ENCODE measurements around the gene STAC. TPM values are rescaled to one million over a fixed set of nuclear protein-coding genes. Genes with fewer than 3 reads are reported as not detected.

STAC gene
- polyA plus RNA-seq, 4 donors = 0.52 to 1.1 TPM; not detected in 2

GRCh38 chr3:36486009-36486795, 105.9 kb downstream of the STAC start:
- WGBS, 3 donors = 79 to 88% (median 81%) methylated on average over 8 of the region's 8 CpGs
- DNase-seq (no peak), FAIRE-seq (no peak)
- Histone ChIP-seq H3K36me3 (ENCODE audit: control insufficient read depth in 3 of 3, insufficient read depth in 2 of 3, low read depth in 1 of 3, low read length in 3 of 3) (no peaks in the 10 kb centered on the region), H3K9me3 (ENCODE audit: control insufficient read depth in 2 of 2, insufficient read depth in 1 of 2, low read depth in 1 of 2, low read length in 1 of 2) (no peaks in the 10 kb centered on the region), H3K27ac (ENCODE audit: low read depth in 1 of 3, low read length in 2 of 3) (no peak overlapping the region), H3K4me1 (ENCODE audit: control insufficient read depth in 3 of 3, insufficient read depth in 2 of 3, low read depth in 1 of 3, low read length in 2 of 3) (no peaks in the 10 kb centered on the region), H3K27me3 (ENCODE audit: control insufficient read depth in 3 of 3, insufficient read depth in 3 of 3, low read length in 3 of 3) (peaks cover 0 to 2% (median 0%) of the 10 kb centered on the region in 3 donors), H3K4me3 (ENCODE audit: low read depth in 1 of 3, low read length in 3 of 3) (no peak overlapping the region)

GRCh38 chr3:36487616-36488015, 107.3 kb downstream of the STAC start:
- H3K27me3 ChIP-seq (ENCODE audit: control insufficient read depth in 3 of 3, insufficient read depth in 3 of 3, low read length in 3 of 3) = peaks cover 0 to 2% (median 0%) of the 10 kb centered on the region in 3 donors
- DNase-seq (no peak), FAIRE-seq (no peak)
- H3K9me3 ChIP-seq (ENCODE audit: control insufficient read depth in 2 of 2, insufficient read depth in 1 of 2, low read depth in 1 of 2, low read length in 1 of 2) = no peaks in the 10 kb centered on the region
- no peaks in the 10 kb centered on the region for H3K4me1 ChIP-seq (ENCODE audit: control insufficient read depth in 3 of 3, insufficient read depth in 2 of 3, low read depth in 1 of 3, low read length in 2 of 3)
- no peak overlapping the region for H3K4me3 ChIP-seq (ENCODE audit: low read depth in 1 of 3, low read length in 3 of 3)
- no peak overlapping the region for H3K27ac ChIP-seq (ENCODE audit: low read depth in 1 of 3, low read length in 2 of 3)
- WGBS, 3 donors = 76 to 89% (median 79%) methylated on average over 4 of the region's 4 CpGs
- no peaks in the 10 kb centered on the region for H3K36me3 ChIP-seq (ENCODE audit: control insufficient read depth in 3 of 3, insufficient read depth in 2 of 3, low read depth in 1 of 3, low read length in 3 of 3)

GRCh38 chr3:36488077-36488789, 107.9 kb downstream of the STAC start:
- Histone ChIP-seq H3K9me3 (ENCODE audit: control insufficient read depth in 2 of 2, insufficient read depth in 1 of 2, low read depth in 1 of 2, low read length in 1 of 2) (no peaks in the 10 kb centered on the region), H3K27me3 (ENCODE audit: control insufficient read depth in 3 of 3, insufficient read depth in 3 of 3, low read length in 3 of 3) (peaks cover 0 to 2% (median 0%) of the 10 kb centered on the region in 3 donors), H3K36me3 (ENCODE audit: control insufficient read depth in 3 of 3, insufficient read depth in 2 of 3, low read depth in 1 of 3, low read length in 3 of 3) (no peaks in the 10 kb centered on the region), H3K4me1 (ENCODE audit: control insufficient read depth in 3 of 3, insufficient read depth in 2 of 3, low read depth in 1 of 3, low read length in 2 of 3) (no peaks in the 10 kb centered on the region), H3K27ac (ENCODE audit: low read depth in 1 of 3, low read length in 2 of 3) (no peak overlapping the region), H3K4me3 (ENCODE audit: low read depth in 1 of 3, low read length in 3 of 3) (no peak overlapping the region)
- FAIRE-seq (no peak), DNase-seq (no peak)
- WGBS, 3 donors = 48 to 71% (median 56%) methylated on average over 6 of the region's 6 CpGs

- no peak for FAIRE-seq
- Histone ChIP-seq H3K27me3 (ENCODE audit: control insufficient read depth in 3 of 3, insufficient read depth in 3 of 3, low read length in 3 of 3) (peaks cover 0 to 2% (median 0%) of the 10 kb centered on the region in 3 donors), H3K36me3 (ENCODE audit: control insufficient read depth in 3 of 3, insufficient read depth in 2 of 3, low read depth in 1 of 3, low read length in 3 of 3) (no peaks in the 10 kb centered on the region), H3K27ac (ENCODE audit: low read depth in 1 of 3, low read length in 2 of 3) (no peak overlapping the region), H3K9me3 (ENCODE audit: control insufficient read depth in 2 of 2, insufficient read depth in 1 of 2, low read depth in 1 of 2, low read length in 1 of 2) (no peaks in the 10 kb centered on the region), H3K4me3 (ENCODE audit: low read depth in 1 of 3, low read length in 3 of 3) (no peak overlapping the region), H3K4me1 (ENCODE audit: control insufficient read depth in 3 of 3, insufficient read depth in 2 of 3, low read depth in 1 of 3, low read length in 2 of 3) (no peaks in the 10 kb centered on the region)
- no peak for DNase-seq
- WGBS, 3 donors = 82 to 92% (median 87%) methylated on average over 4 of the region's 4 CpGs
Observed at GRCh38 chr3:36489101-36489500, 108.8 kb downstream of the STAC start.

GRCh38 chr3:36489679-36490425, 109.5 kb downstream of the STAC start:
- Histone ChIP-seq H3K27ac (ENCODE audit: low read depth in 1 of 3, low read length in 2 of 3) (no peak overlapping the region), H3K27me3 (ENCODE audit: control insufficient read depth in 3 of 3, insufficient read depth in 3 of 3, low read length in 3 of 3) (peaks cover 0 to 2% (median 0%) of the 10 kb centered on the region in 3 donors), H3K4me3 (ENCODE audit: low read depth in 1 of 3, low read length in 3 of 3) (no peak overlapping the region), H3K4me1 (ENCODE audit: control insufficient read depth in 3 of 3, insufficient read depth in 2 of 3, low read depth in 1 of 3, low read length in 2 of 3) (no peaks in the 10 kb centered on the region), H3K9me3 (ENCODE audit: control insufficient read depth in 2 of 2, insufficient read depth in 1 of 2, low read depth in 1 of 2, low read length in 1 of 2) (no peaks in the 10 kb centered on the region), H3K36me3 (ENCODE audit: control insufficient read depth in 3 of 3, insufficient read depth in 2 of 3, low read depth in 1 of 3, low read length in 3 of 3) (no peaks in the 10 kb centered on the region)
- DNase-seq = no peak
- FAIRE-seq = no peak
- WGBS, 3 donors = 41 to 59% (median 55%) methylated on average over 6 of the region's 6 CpGs

- Histone ChIP-seq H3K9me3 (ENCODE audit: control insufficient read depth in 2 of 2, insufficient read depth in 1 of 2, low read depth in 1 of 2, low read length in 1 of 2) (no peaks in the 10 kb centered on the region), H3K27me3 (ENCODE audit: control insufficient read depth in 3 of 3, insufficient read depth in 3 of 3, low read length in 3 of 3) (no peaks in the 10 kb centered on the region), H3K36me3 (ENCODE audit: control insufficient read depth in 3 of 3, insufficient read depth in 2 of 3, low read depth in 1 of 3, low read length in 3 of 3) (no peaks in the 10 kb centered on the region), H3K27ac (ENCODE audit: low read depth in 1 of 3, low read length in 2 of 3) (no peak overlapping the region), H3K4me1 (ENCODE audit: control insufficient read depth in 3 of 3, insufficient read depth in 2 of 3, low read depth in 1 of 3, low read length in 2 of 3) (no peaks in the 10 kb centered on the region), H3K4me3 (ENCODE audit: low read depth in 1 of 3, low read length in 3 of 3) (no peak overlapping the region)
- 83 to 92% (median 85%) methylated on average over 4 of the region's 4 CpGs for WGBS, 3 donors
- no peak for DNase-seq
- FAIRE-seq = no peak
Observed at GRCh38 chr3:36493051-36493450, 112.7 kb downstream of the STAC start.

- no peaks in the 10 kb centered on the region for H3K36me3 ChIP-seq (ENCODE audit: control insufficient read depth in 3 of 3, insufficient read depth in 2 of 3, low read depth in 1 of 3, low read length in 3 of 3)
- no peaks in the 10 kb centered on the region for H3K27me3 ChIP-seq (ENCODE audit: control insufficient read depth in 3 of 3, insufficient read depth in 3 of 3, low read length in 3 of 3)
- WGBS, 3 donors = 55 to 61% (median 57%) methylated on average over 3 of the region's 3 CpGs
- DNase-seq = no peak
- FAIRE-seq = no peak
- H3K9me3 ChIP-seq (ENCODE audit: control insufficient read depth in 2 of 2, insufficient read depth in 1 of 2, low read depth in 1 of 2, low read length in 1 of 2) = no peaks in the 10 kb centered on the region
- H3K4me1 ChIP-seq (ENCODE audit: control insufficient read depth in 3 of 3, insufficient read depth in 2 of 3, low read depth in 1 of 3, low read length in 2 of 3) = no peaks in the 10 kb centered on the region
- no peak overlapping the region for H3K4me3 ChIP-seq (ENCODE audit: low read depth in 1 of 3, low read length in 3 of 3)
- no peak overlapping the region for H3K27ac ChIP-seq (ENCODE audit: low read depth in 1 of 3, low read length in 2 of 3)
Observed at GRCh38 chr3:36494461-36495109, 114.3 kb downstream of the STAC start.
